ENCODE data around the gene CD3E.

DNA sequence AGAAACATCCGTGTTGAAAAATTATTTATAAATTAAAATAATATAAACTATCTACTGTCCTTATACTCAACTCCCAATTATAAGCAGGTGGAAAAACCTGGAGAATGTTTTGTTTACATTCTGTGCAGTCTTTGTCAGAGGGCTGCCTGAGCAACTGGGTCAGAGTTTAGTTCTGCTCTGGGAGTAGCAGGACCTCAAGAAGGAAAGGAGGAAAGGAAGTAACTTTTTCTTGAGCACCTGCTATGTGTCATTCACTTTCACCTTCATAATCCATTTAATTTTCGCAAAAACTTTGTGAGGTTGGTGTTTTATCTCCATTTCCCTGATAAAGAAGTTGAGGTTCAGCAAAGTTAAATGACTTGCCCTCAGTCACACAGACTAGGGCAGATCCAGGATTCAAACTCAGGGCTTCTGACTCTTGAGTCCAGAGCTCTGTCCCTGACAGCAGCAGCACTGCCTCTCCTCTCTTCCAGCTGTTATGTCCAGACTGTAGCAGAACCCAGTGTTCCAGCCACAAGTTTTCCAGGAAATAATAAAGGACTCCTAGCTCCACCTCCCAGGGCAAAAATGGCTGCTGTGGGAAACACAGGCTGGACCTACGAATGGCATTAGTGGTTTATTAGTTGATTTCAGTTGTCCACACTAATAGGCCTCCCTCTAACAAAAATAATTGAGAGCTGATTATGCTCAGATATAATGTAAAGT is 6.4 kb downstream of the CD3E start:
- no peak for TF ChIP-seq SPI1 (IDR thresholded peaks at IDR 0.05; ENCODE audit: low read depth, low read length)
- no peak for TF ChIP-seq PAX5 (IDR thresholded peaks at IDR 0.05; ENCODE audit: insufficient read depth, low read length, severe bottlenecking)
- no peak for TF ChIP-seq POLR2AphosphoS5 (IDR thresholded peaks at IDR 0.05; ENCODE audit: low read depth, low read length)
- TF ChIP-seq POLR2A (IDR thresholded peaks at IDR 0.05; ENCODE audit: low read depth, low read length) = no peak

All from GM12891 (cell line).